HG03571 (cell line): Measurements from ENCODE around the gene MYO18B.
"Not testable (repeated sequence)": the region's sequence is repeated elsewhere in the genome, so short reads cannot be mapped to it uniquely, and the experiment has no call there.

Experiments used
- ATAC-seq: cut with Tn5 transposase; IDR thresholded peaks from one replicate; pipeline ENCODE4 v1.9.1; 2021; ENCODE audit not compliant: unreplicated experiment

Gene MYO18B

GRCh38 chr22:25741692-25742626 is at the start of gene MYO18B:
Gene MYO18B, plus strand, starts transcription at chr22:25742188. Its CDS starts 18,905 bp downstream, at chr22:25761093.
- ATAC-seq: no peak

GRCh38 chr22:25692397-25693267 is 49.4 kb upstream of the MYO18B start:
- no peak for ATAC-seq

GRCh38 chr22:25693268-25693565 is 48.8 kb upstream of the MYO18B start:
- ATAC-seq: no peak

- ATAC-seq: no peak
Measured at GRCh38 chr22:25694196-25694907, 47.6 kb upstream of the MYO18B start.

- ATAC-seq: no peak
Measured at GRCh38 chr22:25695146-25695545, 46.8 kb upstream of the MYO18B start.

- no peak for ATAC-seq
Measured at GRCh38 chr22:25696763-25697162, 45.2 kb upstream of the MYO18B start.

- no peak for ATAC-seq
Measured at GRCh38 chr22:25697181-25697664, 44.8 kb upstream of the MYO18B start.

GRCh38 chr22:25697978-25698377 is 44.0 kb upstream of the MYO18B start:
- no peak for ATAC-seq

- ATAC-seq: no peak
Measured at GRCh38 chr22:25698461-25698860, 43.5 kb upstream of the MYO18B start.

GRCh38 chr22:25698978-25699377 is 43.0 kb upstream of the MYO18B start:
- no peak for ATAC-seq

- ATAC-seq: no peak
Measured at GRCh38 chr22:25701056-25701780, 40.8 kb upstream of the MYO18B start.

GRCh38 chr22:25702040-25702439 is 39.9 kb upstream of the MYO18B start:
- no peak for ATAC-seq

GRCh38 chr22:25702571-25703167 is 39.3 kb upstream of the MYO18B start:
- no peak for ATAC-seq

- no peak for ATAC-seq
Measured at GRCh38 chr22:25704701-25705100, 37.3 kb upstream of the MYO18B start.

GRCh38 chr22:25706197-25706596 is 35.8 kb upstream of the MYO18B start:
- no peak for ATAC-seq

GRCh38 chr22:25708430-25708829 is 33.6 kb upstream of the MYO18B start:
- not testable (repeated sequence) for ATAC-seq

- no peak for ATAC-seq
Measured at GRCh38 chr22:25709758-25710157, 32.2 kb upstream of the MYO18B start.

- ATAC-seq: no peak
Measured at GRCh38 chr22:25710501-25710900, 31.5 kb upstream of the MYO18B start.

- no peak for ATAC-seq
Measured at GRCh38 chr22:25711491-25711890, 30.5 kb upstream of the MYO18B start.
